ENCODE data around the gene MAMLD1.
A peak's percentile ranks its signal among the peaks of the same experiment; 100 is the strongest.

MAMLD1 gene

DNA sequence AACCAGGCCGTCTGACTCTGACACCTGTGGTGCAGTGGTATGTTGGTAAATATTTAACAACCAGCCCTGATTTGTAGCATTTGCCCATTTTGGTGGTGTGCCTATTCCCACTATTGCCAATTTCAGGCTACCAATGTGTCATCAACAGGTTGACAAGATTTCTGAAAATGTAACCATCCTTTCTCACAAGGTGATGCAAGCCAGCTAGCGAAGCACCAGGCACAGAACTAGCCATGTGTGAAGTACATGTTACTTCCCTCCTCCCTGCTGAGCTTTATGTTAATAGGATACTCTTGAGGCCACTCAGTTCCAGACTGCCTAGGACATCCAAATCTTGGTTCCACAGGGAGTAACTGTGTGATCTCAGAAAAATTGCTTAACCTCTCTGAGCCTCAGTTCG, 7.2 kb upstream of the MAMLD1 start:
- no peak for DNase-seq

DNA sequence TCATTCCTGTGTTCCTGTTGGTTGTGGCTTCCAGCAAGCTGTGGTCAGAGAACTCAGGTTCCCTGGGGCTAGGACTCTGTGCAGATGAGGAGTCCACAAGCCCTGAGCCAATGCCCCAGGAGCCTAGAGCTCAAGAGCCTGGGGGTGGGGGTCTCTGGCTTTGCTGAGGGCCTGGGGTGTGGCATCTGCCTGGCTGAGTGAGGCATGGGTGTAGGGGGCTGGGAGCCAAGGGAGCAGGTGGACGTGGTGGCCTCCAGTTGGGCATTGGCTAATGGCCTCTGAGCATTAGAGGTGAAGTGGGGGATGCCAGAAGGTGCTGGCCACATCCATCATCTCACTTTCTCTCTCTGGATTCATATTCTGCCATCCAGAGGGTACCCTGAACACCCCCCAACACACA, 5.3 kb upstream of the MAMLD1 start:
- no peak for DNase-seq

DNA sequence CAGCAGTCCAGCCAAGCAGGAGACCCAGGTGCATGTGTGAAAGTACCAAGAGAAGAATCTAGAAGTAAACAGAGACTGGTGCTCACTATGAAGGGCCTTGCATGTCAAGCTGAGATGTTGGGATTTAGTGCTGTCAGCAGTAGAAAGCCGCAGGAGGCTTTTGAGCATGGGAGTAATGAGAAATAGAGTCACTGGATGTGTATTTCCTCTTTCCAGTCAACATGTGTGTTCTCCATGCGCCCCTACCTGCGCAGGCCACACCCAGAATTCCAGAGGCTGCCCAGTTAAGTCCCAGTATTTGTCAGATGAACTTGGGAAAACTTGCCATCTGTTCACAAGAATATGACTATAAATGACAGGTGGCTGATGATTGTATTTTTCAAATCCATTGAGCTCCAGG, 4.5 kb upstream of the MAMLD1 start:
- no peak for DNase-seq

DNA sequence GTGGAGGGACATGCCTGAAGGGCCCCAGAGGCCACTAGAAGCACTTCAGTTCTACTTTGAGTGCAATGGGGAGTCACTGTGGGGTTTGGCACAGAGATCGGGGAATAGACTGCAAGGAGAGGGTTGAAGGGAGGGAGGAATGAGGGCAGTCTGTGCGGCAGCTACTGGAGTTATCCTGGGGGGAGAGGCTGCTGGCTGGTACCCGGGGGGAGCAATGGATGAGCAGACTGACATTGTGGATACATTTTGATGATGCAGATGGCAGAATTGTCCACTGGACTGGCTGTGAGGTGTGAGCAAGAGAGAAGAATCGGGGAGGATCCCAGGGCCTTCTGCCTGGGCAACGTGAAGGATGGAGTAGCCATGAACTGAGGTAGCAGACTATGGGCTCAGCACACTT, 2.8 kb upstream of the MAMLD1 start:
- no peak for DNase-seq

DNA sequence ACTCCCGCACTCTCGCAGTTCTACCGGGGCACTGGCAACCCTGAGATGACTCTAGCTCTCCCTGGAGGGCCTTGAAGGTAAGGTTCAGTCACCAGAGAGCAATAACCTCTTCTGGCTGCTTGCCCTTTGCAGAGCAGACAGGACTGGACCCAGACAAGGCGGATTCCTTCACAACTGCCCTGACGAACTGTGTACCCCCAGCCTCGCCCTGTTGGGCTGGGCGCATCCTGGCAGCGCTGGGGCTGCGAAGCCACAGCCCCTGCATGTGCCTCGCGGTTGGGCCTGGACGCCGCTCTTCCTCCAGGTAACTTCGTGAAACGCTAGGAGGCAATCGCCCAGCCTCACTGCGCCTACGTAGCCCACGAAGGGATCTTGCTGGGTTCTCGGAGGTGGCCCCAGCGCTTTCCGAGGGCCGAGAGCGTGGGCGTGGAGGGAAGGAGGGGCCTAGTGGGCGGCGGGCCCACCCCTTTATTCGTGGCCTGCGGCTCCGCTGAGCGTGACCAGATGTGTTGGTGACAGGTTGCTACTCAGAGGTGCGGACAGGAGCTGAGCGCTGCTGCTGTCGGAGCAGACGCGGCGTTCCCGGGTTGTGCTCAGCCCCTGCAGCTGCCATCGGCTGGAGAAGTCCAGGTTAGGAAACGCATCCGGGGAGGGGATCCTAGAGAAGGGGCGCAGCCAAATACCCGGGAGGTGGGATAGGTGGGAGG, 1.9 kb upstream of the MAMLD1 start:
- peak; percentile 38 for DNase-seq

DNA sequence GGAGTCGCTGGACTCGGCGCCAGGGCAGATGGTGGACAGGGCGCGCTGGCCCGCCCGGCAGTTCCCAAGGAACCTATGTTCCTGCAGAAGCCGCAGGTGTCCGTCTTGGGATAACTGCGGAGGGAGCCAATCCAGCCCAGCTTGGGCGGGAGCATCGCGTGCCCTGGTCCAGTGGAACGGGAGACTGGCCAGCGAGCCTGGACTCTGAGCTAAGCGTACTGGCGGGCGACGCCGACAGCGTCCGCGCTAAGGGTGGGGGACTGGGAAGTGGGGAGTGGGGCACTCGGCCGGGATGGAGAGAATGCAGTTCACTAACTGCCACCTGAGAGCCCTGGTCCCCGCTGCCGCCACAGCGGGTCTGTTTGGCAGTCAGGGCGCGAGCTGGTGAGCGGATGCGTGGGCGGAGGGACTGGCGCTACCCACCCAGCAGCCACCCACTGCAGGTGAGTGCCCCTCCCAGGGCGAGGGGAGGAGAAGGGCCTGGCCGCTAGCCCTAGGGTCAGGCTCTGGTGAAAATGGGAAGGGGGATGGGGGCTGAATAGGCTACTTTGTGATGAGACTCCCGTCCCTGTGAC, 1.3 kb upstream of the MAMLD1 start:
- peak; percentile 15 for DNase-seq

DNA sequence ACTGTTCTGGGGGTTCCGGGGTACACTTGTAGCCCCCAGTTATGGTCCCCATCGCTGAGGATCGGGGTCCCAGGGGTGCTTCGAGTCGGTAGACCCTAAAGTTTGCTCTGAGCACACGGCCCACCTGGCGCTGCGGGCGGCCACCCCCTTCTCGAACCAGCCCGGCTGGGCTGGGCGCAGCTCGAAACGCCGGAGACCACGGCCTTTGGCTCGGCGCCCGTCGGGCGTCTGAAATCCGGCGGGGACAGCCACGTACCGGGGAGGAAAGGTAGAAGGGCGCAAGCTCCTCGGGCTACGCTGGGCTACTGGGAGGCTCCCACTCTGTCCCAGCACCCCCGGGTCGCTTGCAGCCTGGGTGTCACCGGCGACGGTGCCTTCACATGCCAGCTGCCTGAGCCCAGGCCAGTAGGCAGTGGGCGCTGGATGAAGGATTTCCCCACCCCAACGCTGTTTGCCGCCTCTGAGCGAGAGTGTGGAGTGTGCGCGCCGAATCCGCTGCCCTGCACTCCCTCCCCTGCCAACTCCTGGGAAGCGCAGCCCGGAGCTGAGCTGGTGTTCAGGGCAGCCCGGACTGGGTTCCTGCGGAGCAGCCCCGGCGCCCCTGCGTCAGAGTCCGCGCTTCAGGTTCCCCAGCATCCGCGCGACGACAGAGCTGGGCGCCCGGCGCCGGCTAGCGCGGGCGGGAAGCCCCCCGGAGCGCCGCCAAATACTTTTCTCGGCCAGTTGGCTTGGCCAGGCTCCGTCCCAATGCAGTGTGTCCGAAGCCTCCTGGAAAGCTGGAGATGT, 637 bp downstream of the MAMLD1 start:
- DNase-seq, result peak; percentile 6

DNA sequence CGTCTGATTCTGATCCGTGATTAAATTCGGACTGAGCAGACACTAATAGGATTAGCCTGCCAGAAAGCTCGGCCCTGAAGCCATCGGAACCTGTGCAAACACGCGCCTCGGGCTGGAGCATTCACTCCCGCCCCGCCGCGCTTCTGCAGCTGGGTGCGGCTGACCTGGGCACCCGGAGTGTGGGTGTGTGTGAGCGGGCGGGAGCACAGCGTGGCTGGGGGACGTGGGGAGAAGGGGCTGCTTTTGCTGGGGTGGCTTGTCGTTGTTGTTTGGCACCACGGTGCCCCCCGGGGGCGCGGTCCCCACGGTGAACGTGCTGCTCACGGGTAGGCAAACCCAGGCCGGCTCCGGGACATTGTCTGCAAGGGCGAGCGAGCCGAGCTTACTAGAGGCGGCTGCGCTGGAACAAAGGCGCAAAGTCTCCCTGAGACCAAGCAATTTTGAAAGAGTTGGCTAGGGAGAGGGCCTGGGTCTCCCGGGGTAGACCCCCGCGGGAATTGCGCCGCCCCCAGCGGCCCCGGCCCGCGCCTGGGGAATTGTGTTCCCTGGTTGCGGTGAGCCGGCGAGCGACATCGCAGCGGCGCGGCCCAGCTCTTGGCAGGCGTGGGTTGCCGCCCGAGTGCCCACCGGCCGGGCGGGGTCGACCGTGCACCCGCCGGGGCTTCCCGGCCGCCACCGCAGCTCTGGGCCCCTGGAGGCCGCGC, 1.4 kb downstream of the MAMLD1 start:
- peak; percentile 7 for DNase-seq

DNA sequence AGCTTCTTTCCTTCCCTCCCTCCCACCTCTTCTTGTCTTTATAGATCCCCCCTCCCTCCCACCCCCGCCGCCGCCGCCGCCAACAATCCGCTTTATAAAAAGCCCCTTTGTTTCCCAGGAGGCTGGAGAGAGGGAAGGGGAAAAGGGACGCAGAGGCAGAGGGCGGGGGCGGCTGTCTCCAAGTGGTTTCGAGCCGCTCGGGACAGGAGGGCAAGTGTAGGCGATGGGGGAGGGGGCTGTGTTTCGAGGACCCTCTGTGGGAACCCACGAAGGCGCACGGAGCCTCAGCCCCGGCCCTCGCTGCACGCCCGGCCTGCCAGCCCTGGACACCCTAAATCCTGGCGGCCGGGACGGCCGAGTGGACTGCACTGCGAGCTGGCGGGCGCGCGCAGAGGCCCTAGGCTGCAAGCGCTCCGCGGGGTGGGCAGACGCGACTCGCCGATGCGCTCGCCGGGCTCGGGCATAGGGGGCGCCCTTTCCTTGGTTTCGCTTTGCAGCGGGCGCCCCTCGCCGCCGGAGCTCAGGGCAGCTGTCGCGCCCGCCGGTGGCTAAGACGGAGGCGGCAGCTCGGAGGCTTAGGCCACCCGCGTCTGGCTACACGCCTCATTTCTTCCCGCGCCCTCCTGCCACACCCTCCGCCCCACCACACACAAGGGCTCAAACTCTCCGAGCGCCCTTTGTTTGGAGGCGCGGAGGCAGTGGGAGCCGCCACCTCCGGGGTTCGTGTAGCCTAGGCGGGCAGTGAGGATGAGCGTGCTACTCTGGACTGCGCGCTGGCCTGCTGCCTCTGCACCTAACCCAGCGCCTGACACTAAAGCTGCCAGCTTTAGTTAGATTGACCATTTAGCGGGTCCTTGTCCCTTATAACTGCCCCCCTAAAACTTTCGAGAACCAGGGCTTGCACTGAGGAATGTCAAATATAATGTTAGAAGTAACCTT, 2.2 kb downstream of the MAMLD1 start:
- DNase-seq, result peak; percentile 71

DNA sequence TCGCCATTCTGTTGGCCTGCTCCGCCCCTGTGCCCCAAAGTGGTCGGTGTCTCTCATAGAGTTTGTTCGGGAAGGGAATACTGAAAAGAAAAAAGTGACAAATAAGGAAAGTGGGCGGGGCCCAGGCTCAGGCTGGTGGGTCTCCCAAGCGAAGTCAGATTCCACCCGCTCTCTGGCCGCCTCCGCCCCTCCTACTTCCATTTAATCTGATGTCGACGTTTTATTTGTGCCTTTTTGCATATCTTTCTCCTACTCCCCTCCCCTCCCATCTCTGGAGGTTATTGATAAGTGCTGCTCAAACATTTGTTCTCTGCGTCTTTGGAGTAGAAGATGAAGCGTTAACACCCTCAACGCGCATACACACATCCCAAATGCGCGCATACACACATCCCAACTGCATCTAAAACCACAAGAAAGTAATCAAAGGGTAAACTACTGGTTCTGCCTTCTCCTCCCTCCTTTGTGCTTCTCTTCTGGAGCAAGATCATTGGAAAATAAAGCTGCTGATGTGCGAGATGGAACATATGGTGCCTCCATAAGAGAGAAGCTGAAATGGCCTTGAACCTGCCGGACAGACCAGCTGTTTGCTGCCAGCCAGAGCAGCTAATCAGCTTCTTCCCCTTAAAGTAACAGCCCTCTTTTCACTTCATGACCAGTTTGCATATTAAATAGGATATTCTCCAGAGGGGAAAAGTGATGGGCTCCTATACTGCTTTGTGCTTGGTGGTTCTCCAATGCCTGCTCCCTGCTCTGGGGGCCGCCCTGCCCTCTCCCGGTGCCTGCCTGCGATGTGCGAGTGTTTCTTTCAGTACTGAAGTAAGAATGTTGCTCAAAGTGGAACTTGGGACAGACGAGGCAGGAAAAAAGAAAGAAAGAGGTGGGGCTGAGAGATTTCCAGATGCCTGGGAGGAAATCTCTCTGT, 3.1 kb downstream of the MAMLD1 start:
- DNase-seq, result peak; percentile 8

DNA sequence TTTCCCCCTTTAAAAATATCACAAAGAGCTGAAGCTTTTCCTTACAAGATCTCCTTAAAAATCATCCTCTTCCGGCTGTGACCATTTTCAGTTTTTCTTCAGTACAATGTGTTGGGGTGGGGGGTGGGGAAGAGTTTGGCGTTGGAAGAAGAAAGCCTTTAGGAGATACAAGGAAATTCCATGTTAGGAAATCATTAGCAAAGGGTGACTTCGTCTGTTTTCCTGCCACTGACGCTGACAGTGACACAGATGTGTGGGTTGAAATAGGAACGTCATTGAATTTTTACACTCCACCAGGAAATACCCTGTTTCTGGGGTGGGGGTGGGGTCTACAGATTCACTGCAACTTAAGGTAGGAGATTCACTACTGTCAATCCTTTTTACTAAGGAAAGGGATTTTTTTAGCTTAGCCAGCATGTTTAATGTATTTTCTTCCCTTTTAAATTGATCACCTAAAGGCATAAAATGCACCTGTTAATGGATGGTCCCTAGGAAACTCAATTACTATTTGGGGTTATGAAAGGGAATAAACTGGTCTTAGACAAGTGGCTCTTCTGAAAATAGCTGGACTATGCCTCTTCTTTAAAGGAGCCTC, 3.9 kb downstream of the MAMLD1 start:
- no peak for DNase-seq

DNA sequence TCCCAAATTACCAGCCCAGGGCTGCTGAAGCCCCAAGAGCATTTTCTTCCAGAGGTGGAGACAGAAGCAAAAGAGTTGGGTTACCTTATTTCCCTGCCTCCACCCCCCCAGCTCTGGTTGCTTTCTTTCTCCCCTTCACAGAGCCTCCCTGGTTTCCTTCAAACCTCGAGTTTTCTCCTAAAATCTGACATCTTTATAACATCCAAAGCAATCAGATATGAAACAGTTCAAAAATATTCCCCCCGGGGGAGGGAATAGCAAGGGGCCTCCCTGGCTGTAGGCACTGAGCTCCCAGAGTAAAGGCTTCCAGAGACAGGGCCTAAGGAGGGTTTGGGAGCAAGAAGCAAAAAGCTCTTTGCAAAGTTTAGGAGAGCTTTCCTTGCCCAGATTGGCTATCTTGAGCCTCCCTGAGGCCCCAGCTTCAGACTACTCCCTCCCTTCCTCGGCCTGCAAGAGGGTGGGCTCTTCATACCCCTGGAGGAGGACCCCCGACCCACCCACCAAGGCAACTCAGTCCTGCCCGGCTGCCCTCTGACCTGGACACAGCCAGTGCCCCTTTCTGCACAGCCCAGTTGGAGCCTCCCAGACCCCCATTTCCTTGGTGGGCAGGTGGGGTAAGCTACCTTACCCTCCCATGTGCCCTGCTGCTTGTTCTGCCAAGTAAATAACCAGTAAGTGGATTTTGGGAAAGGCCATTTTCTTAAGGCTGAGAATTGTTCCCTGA, 7.6 kb downstream of the MAMLD1 start:
- DNase-seq, result no peak

DNA sequence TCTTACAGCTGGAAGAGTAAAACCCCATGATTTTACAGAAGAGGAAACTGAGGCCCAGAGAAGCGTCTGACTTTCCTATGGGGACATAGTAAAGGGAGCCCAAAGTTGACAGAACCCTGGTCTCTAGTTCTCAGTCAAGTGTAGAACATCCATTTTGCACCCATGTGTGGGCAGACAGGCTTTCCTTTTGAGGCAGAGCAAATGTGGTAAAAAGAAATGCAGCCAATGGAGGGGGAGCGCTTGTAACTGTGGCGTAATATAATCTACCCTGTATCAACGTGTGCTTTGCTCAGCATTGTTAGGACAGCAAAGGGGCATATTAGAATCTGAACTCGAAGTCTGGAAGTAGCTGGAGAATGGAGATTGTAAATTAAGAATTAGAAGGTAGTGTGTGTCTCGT, 8.8 kb downstream of the MAMLD1 start:
- DNase-seq, result no peak

DNA sequence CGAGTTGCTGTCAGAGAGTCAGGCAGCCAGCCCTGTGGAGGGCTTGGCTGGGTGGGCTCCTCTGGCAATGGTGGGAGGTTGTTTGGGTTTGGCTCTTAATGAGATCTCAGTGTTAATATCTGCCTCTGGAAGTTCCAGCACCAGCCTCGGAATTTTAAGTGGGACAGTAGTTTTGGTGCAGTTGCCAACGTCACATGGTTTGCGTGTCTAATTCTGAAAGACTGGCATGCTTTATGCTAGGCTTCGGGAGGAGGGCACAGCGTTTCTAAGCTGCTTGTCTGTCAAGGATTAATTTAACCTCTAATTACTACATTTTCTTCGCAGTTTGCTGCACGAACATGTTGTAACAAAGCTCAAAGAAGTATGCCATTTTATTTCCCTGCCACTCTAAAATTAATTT, 9.2 kb downstream of the MAMLD1 start:
- DNase-seq, result no peak

DNA sequence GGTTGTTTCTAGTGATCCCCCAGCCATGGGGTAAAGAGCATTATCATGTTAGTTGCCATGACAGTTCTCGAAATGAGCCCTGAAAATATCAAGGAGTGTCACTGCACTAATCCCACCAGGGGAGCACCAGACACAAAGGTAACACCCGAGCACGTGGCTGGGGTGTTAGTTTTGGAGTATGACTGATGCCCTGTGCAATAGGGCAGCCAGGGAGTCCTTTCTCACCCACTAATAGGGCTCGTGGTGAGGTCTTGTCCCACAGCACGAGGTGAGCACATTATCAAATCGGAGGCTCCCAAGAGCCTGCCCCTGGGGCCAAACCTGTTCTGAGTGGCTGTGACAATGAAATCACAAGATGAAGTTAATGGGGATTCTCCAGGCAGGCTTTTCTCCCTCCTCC, 9.6 kb downstream of the MAMLD1 start:
- DNase-seq, result no peak

DNA sequence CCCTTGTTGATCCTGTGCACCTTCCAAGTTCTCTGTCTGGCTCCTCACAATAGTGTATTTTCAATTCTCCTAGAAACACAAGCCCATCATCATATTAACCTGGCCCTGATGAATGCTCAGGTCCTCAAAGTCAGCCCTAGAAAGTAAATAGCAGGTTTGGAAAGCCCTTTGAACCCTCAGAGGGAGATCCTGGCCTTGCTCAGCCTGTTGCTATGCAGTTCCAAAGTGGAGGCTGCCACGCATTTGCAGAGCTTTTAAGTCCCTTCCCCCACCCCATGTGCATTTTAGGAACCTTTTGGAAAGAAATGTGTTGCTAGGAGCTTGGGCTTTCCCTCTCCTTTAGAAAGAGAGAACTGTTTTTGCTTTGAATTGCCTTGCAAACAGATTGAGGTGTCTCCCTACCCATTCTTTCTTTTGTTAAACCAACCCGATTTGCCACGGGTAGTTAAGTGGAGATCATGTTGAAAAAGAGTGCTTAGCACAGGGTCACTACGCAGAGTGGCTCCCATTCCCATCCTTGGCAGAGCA, 12.2 kb downstream of the MAMLD1 start:
- DNase-seq, result no peak

DNA sequence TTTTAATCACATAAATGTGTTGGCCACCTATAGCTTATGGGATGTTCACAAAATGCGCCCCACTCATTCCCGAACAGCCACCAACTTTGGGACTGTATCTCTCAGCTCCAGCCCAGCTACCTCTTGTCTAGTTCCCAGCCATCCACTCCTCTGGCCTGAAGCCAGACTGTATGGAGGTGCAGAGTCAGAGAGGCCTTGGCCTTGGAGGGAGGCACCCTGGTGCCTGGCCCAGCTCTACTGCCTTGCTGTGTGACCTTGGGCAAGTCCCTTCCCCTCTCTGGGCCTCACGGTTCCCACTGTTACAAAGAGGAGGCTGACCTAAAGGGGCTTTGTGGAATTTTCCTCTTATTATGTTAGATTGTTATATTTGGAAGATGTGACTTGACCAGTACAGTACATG, 13.9 kb downstream of the MAMLD1 start:
- no peak for DNase-seq

DNA sequence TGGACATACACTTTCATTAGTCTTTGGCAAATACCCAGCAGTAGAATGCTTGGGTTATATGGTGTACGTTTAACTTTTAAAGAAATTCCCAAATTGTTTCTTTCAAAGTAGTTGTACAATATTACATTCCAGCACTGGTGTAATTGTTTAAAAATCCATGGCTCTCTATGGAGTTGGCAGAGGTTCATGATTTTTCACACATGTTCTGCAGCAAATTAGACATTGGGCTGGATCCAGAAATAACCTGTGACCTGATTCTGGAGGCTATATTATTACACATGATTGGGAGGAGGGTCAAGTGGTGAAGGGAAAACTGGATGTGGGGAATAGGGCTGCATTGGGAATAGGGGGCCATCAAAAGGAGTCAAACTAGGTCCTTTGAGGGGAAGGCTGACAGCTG, 41.9 kb downstream of the MAMLD1 start:
- DNase-seq, result no peak

DNA sequence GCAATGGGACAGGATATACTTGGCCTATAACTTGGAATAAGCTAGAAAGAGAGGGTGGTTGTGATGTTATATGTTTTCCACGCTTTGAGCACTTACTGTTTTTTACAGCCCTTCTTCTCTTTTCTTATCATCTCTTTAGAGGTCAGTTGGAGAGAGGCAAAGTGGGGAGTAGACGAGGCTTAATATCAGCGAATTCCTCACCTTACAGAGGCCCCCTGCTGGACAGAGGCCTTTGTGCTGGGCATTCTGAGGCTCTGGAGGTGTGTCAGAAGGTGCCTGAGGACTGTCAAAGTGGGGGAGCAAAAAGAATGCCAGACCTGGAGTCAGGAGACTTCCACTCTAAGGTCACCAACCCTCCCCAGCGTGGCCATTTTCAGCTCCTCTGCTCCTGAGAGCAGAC, 42.5 kb downstream of the MAMLD1 start:
- DNase-seq, result no peak

DNA sequence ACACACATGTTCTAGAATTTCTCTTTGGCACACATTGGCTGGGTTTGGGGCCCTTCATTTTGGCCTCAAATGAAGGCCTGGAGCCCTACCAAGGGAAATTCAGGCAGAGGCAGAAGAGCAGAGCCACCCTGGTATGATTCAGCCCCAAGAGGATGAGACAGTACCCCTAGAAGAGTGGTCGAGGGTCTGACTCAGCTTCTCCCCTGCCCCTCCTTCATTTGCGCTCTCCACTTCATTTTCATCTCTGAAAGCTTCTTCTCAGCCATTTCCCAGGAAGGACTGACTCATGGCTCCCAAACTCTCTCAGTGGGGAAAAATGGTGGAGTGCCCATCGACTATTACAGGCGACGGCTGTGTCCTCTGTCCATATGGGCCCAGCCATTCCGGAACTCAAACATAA, 43.5 kb downstream of the MAMLD1 start:
- DNase-seq, result no peak
